ENCODE results near the gene UBA5.

UBA5 gene

GRCh38 chr3:132721479-132722164 is 61.5 kb downstream of the UBA5 start:
- DNase-seq (ENCODE audit: low read depth), result no peak

DNA sequence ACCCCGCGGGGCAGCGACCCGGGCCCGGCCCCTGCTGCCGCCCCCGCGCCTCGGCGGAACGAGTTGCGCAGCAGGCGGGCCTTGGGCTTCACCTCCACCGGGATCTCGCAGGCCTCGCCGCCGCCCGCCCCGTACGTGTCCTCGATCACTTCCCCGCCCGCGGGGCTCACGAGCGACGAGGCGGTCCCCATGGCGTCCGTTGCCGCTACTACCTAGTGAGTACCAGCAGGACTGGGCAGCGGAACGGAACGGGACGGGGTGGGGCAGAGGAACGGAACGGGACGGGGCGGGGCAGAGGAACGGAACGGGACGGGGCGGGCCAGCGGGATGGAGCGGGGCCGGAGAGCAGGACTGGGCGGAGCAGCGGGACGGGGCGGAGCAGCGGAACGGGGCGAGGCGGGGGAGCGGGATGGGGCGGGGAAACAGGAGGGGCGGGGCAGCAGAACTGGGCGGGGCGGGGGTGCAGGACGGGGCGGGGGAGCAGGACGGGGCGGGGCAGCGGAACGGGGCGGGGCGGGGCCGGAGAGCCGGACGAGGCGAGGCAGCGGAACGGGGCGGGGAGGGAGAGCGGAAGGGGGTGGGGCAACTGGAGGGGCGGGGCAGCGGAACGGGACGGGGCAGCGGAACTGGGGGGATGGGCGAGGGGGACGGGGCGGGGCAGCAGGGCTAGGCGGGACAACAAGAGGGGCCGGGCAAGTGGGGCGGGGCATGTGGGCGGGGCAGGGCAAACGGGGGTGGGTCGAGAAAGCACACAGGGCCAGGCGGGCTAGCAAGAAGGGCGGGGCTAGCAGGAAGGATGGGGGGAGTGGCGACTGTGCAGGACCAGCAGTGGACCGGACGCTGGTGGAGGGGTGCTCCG is 62.3 kb downstream of the UBA5 start, which contains the start of gene NPHP3:
NPHP3 (minus strand) TSS at position 245 of the 859 bp plus-strand sequence; CDS start at position 191, 54 bp downstream.
- DNase-seq (ENCODE audit: low read depth), result peak; percentile 94

DNA sequence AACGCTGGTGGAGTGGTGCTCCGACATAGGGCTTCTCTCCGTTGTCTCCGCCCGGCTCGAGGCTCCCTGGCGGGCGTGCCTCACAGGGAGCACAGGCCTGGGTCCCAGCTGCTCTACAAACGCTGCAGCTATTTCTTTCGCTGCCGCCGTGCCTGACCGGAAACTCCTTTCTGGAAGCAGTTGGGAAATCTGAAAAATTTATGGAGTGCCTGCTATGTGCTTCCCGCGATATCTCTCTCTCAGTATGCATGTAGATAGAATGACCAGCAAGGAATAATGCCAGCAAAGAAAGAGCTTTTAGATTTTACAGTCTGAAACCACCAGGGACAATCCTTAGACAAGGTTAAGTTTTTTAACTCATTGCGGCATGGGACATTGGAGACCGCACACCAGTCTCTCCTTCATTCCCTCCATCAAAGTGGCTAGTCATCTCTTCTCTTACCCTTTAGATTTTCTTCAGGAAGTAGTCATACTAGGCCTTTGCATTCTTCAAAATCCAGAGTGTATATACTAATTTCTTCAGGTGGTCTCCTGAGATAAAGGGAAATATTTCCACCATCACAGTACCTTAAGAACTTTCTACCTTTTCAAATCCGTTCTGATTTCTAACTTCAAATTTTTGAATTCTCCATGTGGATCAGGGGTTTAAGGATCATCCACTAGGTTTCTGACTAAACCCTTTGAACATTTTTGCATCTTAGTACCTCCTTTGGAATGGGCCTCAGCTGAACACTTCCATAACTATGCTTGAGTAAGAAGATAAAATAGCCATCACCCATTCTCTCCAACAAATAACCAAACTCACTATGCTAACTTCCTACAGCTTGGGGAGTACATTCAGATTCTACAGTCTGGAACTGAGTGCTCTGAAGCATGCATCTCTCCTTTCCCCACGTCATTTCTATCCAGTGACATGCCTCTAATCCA is 63.2 kb downstream of the UBA5 start:
- DNase-seq (ENCODE audit: low read depth), result no peak

DNA sequence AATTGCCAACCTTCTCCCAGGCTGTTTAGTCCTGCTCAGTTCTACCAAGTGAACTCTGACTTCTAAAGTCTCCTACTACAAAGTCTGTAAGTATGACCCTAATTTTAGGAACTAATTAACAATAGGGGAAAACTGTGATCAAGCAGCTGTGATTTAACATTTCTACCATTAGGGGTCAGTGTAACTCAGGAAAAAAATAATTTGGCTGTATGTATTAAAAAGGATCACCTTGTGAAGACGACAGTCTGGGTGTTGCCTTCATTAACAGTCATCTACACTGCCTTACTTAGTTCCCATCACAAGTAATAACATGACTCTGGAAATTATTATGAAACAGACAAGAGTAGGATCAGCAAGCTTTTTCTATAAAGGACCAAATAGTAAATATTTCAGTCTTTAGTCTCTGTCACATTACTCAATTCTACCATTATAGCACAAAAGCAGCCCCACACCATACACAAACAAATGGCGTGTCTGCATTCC is 66.3 kb downstream of the UBA5 start:
- DNase-seq (ENCODE audit: low read depth), result no peak

Data from activated T-cell treated with anti-CD3 and anti-CD28 coated beads for 24 hours (primary cell).